Left ventricle myocardium inferior (tissue), 1 donor: Measurements from ENCODE around the gene GRXCR1. TPM values are rescaled to one million over a fixed set of nuclear protein-coding genes. Genes with fewer than 3 reads are reported as not detected.

ENCODE experiments used
- DNase-seq: peaks from one replicate; pipeline ENCODE4 v3.0.0-alpha.2; 2020
- H3K27ac ChIP-seq: fragments of 200-600 bp; replicated peaks from 2 replicates; pipeline ENCODE4 v1.8.0; 2021
- H3K27me3 ChIP-seq: fragments of 200-600 bp; 2 replicates; pipeline ENCODE4 v1.8.0; 2021; ENCODE audit warnings: low read depth
- H3K36me3 ChIP-seq: fragments of 200-600 bp; 2 replicates; pipeline ENCODE4 v1.8.0; 2021
- H3K4me1 ChIP-seq: fragments of 200-600 bp; 2 replicates; pipeline ENCODE4 v1.8.0; 2021
- H3K4me3 ChIP-seq: fragments of 200-600 bp; 2 replicates; pipeline ENCODE4 v1.8.0; 2021; ENCODE audit warnings: mild to moderate bottlenecking, moderate library complexity
- H3K9me3 ChIP-seq: fragments of 200-600 bp; replicated peaks from 2 replicates; pipeline ENCODE4 v1.8.0; 2021
- CTCF ChIP-seq: fragments of 200-600 bp; IDR thresholded peaks from 2 replicates; pipeline ENCODE4 v1.8.0; 2021; ENCODE audit warnings: antibody characterized with exemption, mild to moderate bottlenecking, borderline replicate concordance
- intact Hi-C: fragments of 100-400 bp; cut with micrococcal nuclease; formaldehyde crosslinking; loops from one replicate; pipeline ENCODE4 v1.11.0; 2022
- long read RNA-seq: library from polyadenylated mRNA; unstranded; transcript quantifications from one replicate; pipeline ENCODE4 v2.0.0, GENCODE V29; 2021
- total RNA-seq: library from RNA; stranded (reverse); fragmentation: NEBNext Ultra II Directional; extraction: Animal tissue kit (Norgen Biotek cat#: 25700); gene quantifications from one replicate; pipeline ENCODE4 v1.2.1, GENCODE V29; 2021
- donor health status: DM: no; HTN: yes; CAD: no; lungs with severe emphysema.

Gene GRXCR1
- not detected for total RNA-seq
- long read RNA-seq: 0 reads

DNA sequence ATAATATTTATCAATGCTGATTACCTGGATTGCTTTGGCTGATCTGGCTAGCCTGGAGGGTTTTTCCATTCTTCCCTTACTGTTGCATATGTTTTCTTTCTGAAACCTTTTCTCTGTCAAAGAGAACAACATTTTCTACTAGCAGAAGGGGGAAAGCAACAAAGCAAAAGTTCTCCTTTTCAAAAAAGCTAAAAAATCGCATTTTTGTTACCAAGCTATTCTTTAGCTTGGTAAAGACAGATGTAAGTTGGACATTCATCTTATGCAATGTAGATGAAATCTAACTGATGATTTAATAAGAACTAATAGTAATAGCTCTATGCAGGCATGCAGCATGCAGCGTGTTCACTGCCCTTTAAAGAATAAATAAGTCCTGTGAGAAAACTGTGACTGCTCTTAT, at the start of gene GRXCR1:
GRXCR1 (plus strand) TSS at position 301 of the 400 bp plus-strand sequence. CDS start 554 bp downstream, outside the sequence.
- Histone ChIP-seq H3K4me1 (no peaks in the 10 kb centered on the region), H3K36me3 (no peaks in the 10 kb centered on the region), H3K4me3 (no peak within 1 kb of the TSS), H3K9me3 (peaks cover 21% of the 10 kb centered on the region), H3K27me3 (peaks cover 17% of the 10 kb centered on the region), H3K27ac (no peak within 1 kb of the TSS)
- no peak for TF ChIP-seq CTCF
- no peak for DNase-seq
- intact Hi-C loops: no loop called here

- no peaks in the 10 kb centered on the region for H3K36me3 ChIP-seq
- no peak overlapping the region for H3K27ac ChIP-seq
- peaks cover 10% of the 10 kb centered on the region for H3K27me3 ChIP-seq
- no peaks in the 10 kb centered on the region for H3K4me1 ChIP-seq
- no peaks in the 10 kb centered on the region for H3K9me3 ChIP-seq
- DNase-seq: no peak
- no peak for TF ChIP-seq CTCF
- intact Hi-C loops: no loop called here
- H3K4me3 ChIP-seq: no peak overlapping the region
Observed at GRCh38 chr4:42843694-42844093, 48.8 kb upstream of the GRXCR1 start.

DNA sequence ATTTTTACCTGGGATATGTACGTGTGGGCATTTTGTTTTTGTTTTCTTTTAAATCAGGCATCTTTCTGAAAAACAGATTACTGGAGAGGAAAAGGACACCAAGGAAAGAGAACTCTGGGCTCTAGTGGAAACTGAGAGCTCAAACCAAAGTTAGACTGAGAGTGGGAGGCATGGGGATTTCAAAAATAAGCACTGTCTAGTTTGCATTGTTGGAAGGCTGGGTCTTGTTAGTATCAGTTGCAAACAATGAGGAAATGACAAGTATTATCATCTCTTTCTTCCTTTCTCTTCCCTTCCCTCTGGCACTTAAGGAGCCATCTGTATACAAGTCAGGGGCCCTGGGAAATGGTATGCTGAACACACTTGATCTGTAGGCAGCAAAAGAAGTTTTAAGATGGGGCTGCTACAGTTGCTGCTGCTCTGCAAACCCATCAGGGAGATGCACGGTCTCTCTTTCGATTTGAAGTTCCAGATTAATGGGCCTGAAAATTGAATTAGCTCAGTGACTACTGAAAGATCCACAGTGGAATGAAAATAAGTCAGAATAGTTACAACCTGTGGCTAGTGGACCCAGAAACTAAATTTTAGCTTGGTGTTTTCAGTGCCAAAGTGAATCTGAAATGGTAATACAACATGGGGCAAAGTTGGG, 48.0 kb upstream of the GRXCR1 start:
- no peak for DNase-seq
- Histone ChIP-seq H3K27ac (no peak overlapping the region), H3K36me3 (no peaks in the 10 kb centered on the region), H3K27me3 (peaks cover 6% of the 10 kb centered on the region), H3K4me1 (no peaks in the 10 kb centered on the region), H3K4me3 (no peak overlapping the region), H3K9me3 (peaks cover 8% of the 10 kb centered on the region)
- intact Hi-C loops: no loop called here
- no peak for TF ChIP-seq CTCF

GRCh38 chr4:42845586-42845985, 46.9 kb upstream of the GRXCR1 start:
- Histone ChIP-seq H3K9me3 (peaks cover 18% of the 10 kb centered on the region), H3K27me3 (peaks cover 3% of the 10 kb centered on the region), H3K36me3 (no peaks in the 10 kb centered on the region), H3K4me1 (no peaks in the 10 kb centered on the region), H3K27ac (no peak overlapping the region), H3K4me3 (no peak overlapping the region)
- intact Hi-C loops: no loop called here
- TF ChIP-seq CTCF: no peak
- no peak for DNase-seq

DNA sequence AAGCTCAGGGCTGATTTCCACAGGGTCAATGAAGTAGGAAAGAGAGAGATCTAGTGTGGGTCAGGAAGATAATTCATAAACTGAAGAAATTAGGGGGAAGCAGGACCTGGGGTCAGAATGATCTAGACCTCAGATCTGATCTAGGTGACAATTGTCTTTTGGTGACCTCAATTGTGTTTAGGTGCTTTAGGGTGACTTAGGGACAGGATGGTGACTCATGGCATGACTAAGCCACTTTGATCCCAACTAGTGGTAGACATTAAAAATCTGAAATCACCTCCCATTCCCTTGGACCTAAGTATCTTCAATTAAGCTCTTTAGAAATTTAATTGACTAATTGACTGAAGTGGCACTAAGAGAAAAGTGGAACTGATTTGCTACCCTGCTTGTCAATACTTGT, 36.7 kb upstream of the GRXCR1 start:
- H3K4me3 ChIP-seq: no peak overlapping the region

More for the DNA sequence above, 36.7 kb upstream of the GRXCR1 start:
- peaks cover 12% of the 10 kb centered on the region for H3K27me3 ChIP-seq
- TF ChIP-seq CTCF: no peak
- H3K36me3 ChIP-seq: no peaks in the 10 kb centered on the region
- H3K4me1 ChIP-seq: no peaks in the 10 kb centered on the region
- DNase-seq: no peak
- peaks cover 9% of the 10 kb centered on the region for H3K9me3 ChIP-seq
- intact Hi-C loops: no loop called here
- H3K27ac ChIP-seq: no peak overlapping the region
